ENCODE data around the gene KDM4C. TPM values are rescaled to one million over a fixed set of nuclear protein-coding genes. Genes with fewer than 3 reads are reported as not detected.

KDM4C gene
- total and polyA plus RNA-seq, 2 of the 4 experiments (the other 2 are of a cell fraction), result 11.8 to 23.8 TPM

DNA sequence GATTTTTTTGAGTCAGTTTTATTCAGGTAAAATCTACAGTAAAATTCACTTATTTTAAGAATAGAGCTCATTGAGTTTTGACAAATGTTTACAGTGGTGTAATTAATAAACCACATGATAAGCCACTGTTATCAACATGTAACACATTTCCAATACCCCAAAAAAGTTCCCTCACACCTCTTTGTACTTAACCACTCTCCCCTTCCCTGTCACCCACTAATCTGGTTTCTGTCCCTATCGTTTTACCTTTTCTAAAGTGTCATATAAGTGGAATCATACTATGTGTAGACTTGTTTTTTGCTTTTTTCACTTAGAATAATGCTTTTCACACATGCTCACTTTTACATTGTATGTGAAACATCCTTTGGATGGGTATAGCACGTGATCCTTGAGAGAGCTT lies 127.2 kb downstream of the KDM4C start:
- no peak overlapping the region for H2AK9ac ChIP-seq (replicated peaks; ENCODE audit: low read depth, low read length, poor library complexity)
- CTCF ChIA-PET, result interaction anchor here (0.6 kb wide), 1 partner anchor 58 kb away, joined by 3 read pairs; no protein-coding TSS in a partner anchor
- WGBS, 2 experiments (ENCODE audit: extremely low coverage in 2 of 2, insufficient read length in 1 of 2), result no CpG with 5 or more reads among the region's 2 CpGs
- no peaks in the 10 kb centered on the region for H4K20me1 ChIP-seq (ENCODE audit: insufficient read depth, low read length)
- intact Hi-C loops (cut with micrococcal nuclease) (no loop called here), in situ Hi-C loops (cut with MboI; ENCODE audit: low sequenced_read_pairs) (no loop called here), dilution Hi-C loops (cut with HindIII; ENCODE audit: low sequenced_read_pairs, unreplicated experiment) (no loop called here)
- BruUV-seq (replicated peaks), result no TSS peak
- H4K5ac ChIP-seq (ENCODE audit: low read depth, low read length), result no peak overlapping the region
- H2BK20ac ChIP-seq (ENCODE audit: low read depth, low read length), result no peak overlapping the region
- no peak overlapping the region for H2BK120ac ChIP-seq (ENCODE audit: low read depth, low read length)
- no peak overlapping the region for H3K56ac ChIP-seq (ENCODE audit: extremely low read depth, insufficient read depth, low read length)
- no peak overlapping the region for H2BK5ac ChIP-seq (ENCODE audit: low read depth, low read length, poor library complexity, severe bottlenecking)
- no peak overlapping the region for H3K14ac ChIP-seq (replicated peaks; ENCODE audit: low read depth, low read length)
- no peak overlapping the region for H3K27ac ChIP-seq (ENCODE audit: insufficient read depth, low read length)
- no peak overlapping the region for H3K18ac ChIP-seq (ENCODE audit: low read depth, low read length)
- H2AFZ ChIP-seq (replicated peaks; ENCODE audit: low read length, poor library complexity), result no peak overlapping the region
- DNase-seq, result no peak
- no peaks in the 10 kb centered on the region for H3K9me3 ChIP-seq (ENCODE audit: control insufficient read depth, insufficient read depth, low read length)
- no peak overlapping the region for H3K23ac ChIP-seq (ENCODE audit: low read depth, low read length)
- H3K4me3 ChIP-seq (ENCODE audit: insufficient read depth, low read depth, low read length), result no peak overlapping the region
- POLR2A ChIA-PET (ENCODE audit: unreplicated experiment), result no interaction called here
- no peak overlapping the region for H3K9ac ChIP-seq (ENCODE audit: low read depth, low read length)
- no peak overlapping the region for H3K4ac ChIP-seq (ENCODE audit: low read depth, low read length)
- H3K4me2 ChIP-seq (ENCODE audit: low read depth, low read length), result no peak overlapping the region
- no peak overlapping the region for H2AK5ac ChIP-seq (ENCODE audit: low read depth, low read length)
- no peak for ATAC-seq (ENCODE audit: low read depth)
- H2BK15ac ChIP-seq (ENCODE audit: low read depth, low read length), result no peak overlapping the region
- H3K36me3 ChIP-seq (ENCODE audit: control insufficient read depth, insufficient read depth, low read length), result no peaks in the 10 kb centered on the region; the same call in 1 of the 2 replicates
- no peaks in the 10 kb centered on the region for H3K4me1 ChIP-seq (ENCODE audit: control insufficient read depth, insufficient read depth, low read length)
- H4K91ac ChIP-seq (ENCODE audit: insufficient read depth, low read depth, low read length), result no peak overlapping the region
- no peak overlapping the region for H4K8ac ChIP-seq (ENCODE audit: low read depth in 2 of 2, low read length in 2 of 2)
- TF ChIP-seq CHD1 (IDR thresholded peaks at IDR 0.05; ENCODE audit: low read depth, low read length), result no peak
- TF ChIP-seq, protein P1, sequence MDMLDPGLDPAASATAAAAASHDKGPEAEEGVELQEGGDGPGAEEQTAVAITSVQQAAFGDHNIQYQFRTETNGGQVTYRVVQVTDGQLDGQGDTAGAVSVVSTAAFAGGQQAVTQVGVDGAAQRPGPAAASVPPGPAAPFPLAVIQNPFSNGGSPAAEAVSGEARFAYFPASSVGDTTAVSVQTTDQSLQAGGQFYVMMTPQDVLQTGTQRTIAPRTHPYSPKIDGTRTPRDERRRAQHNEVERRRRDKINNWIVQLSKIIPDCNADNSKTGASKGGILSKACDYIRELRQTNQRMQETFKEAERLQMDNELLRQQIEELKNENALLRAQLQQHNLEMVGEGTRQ (IDR thresholded peaks at IDR 0.05; ENCODE audit: low read depth, low read length), result no peak
- TF ChIP-seq NFE2L2 (IDR thresholded peaks at IDR 0.05; ENCODE audit: low read depth, low read length), result no peak
- no peak for TF ChIP-seq POLR2A (IDR thresholded peaks at IDR 0.05; ENCODE audit: low read depth, low read length)
- no peak for TF ChIP-seq RAD21 (IDR thresholded peaks at IDR 0.05; ENCODE audit: low read length)
- TF ChIP-seq, protein P2, sequence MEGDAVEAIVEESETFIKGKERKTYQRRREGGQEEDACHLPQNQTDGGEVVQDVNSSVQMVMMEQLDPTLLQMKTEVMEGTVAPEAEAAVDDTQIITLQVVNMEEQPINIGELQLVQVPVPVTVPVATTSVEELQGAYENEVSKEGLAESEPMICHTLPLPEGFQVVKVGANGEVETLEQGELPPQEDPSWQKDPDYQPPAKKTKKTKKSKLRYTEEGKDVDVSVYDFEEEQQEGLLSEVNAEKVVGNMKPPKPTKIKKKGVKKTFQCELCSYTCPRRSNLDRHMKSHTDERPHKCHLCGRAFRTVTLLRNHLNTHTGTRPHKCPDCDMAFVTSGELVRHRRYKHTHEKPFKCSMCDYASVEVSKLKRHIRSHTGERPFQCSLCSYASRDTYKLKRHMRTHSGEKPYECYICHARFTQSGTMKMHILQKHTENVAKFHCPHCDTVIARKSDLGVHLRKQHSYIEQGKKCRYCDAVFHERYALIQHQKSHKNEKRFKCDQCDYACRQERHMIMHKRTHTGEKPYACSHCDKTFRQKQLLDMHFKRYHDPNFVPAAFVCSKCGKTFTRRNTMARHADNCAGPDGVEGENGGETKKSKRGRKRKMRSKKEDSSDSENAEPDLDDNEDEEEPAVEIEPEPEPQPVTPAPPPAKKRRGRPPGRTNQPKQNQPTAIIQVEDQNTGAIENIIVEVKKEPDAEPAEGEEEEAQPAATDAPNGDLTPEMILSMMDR (conservative IDR thresholded peaks at IDR 0.05; ENCODE audit: low read depth, low read length), result no peak
- TF ChIP-seq SMC3 (IDR thresholded peaks at IDR 0.05; ENCODE audit: low read depth, low read length), result no peak
- no peak for TF ChIP-seq MXI1 (IDR thresholded peaks at IDR 0.05; ENCODE audit: borderline replicate concordance, low read depth, low read length)
- TF ChIP-seq, protein P3, sequence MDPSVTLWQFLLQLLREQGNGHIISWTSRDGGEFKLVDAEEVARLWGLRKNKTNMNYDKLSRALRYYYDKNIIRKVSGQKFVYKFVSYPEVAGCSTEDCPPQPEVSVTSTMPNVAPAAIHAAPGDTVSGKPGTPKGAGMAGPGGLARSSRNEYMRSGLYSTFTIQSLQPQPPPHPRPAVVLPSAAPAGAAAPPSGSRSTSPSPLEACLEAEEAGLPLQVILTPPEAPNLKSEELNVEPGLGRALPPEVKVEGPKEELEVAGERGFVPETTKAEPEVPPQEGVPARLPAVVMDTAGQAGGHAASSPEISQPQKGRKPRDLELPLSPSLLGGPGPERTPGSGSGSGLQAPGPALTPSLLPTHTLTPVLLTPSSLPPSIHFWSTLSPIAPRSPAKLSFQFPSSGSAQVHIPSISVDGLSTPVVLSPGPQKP (IDR thresholded peaks at IDR 0.05; ENCODE audit: borderline replicate concordance, low read depth, low read length), result no peak
- no peak for TF ChIP-seq CEBPB (IDR thresholded peaks at IDR 0.05; ENCODE audit: low read depth, low read length)
- no peak for TF ChIP-seq MAFK (IDR thresholded peaks at IDR 0.05; ENCODE audit: low read depth, low read length)
- no peak for TF ChIP-seq RCOR1 (IDR thresholded peaks at IDR 0.05; ENCODE audit: insufficient replicate concordance, low read length)
- TF ChIP-seq MAZ (IDR thresholded peaks at IDR 0.05; ENCODE audit: borderline replicate concordance, low read depth, low read length), result no peak
- TF ChIP-seq RFX5 (IDR thresholded peaks at IDR 0.05; ENCODE audit: low read depth, low read length), result no peak
- TF ChIP-seq FOS (IDR thresholded peaks at IDR 0.05; ENCODE audit: low read depth, low read length), result no peak
- no peak for TF ChIP-seq BHLHE40 (IDR thresholded peaks at IDR 0.05; ENCODE audit: low read depth, low read length)
- H3K27me3 ChIP-seq (ENCODE audit: control insufficient read depth, insufficient read depth, low read length), result no peaks in the 10 kb centered on the region
- no peaks in the 10 kb centered on the region for H3K79me1 ChIP-seq (ENCODE audit: low read depth in 1 of 2, low read length in 2 of 2)
- H3K9me1 ChIP-seq (ENCODE audit: insufficient read depth, low read length), result 0 out of 2 replicates have a peak, but pooled peaks cover 4% of the 10 kb centered on the region
